Ovary (tissue), 3 donors: ENCODE measurements around the gene OLFML2A.

Source experiments
- CTCF ChIP-seq, 3 donors: fragments of 450-650 bp in 2 of 3; fragments of 200-600 bp in 1 of 3; IDR thresholded peaks; one replicate each; pipeline versions ENCODE4 v1.5.1 to v1.8.0; 2016 to 2022; ENCODE audit warnings: antibody characterized with exemption in 3 of 3, mild to moderate bottlenecking in 1 of 3
- POLR2A ChIP-seq: fragments of 450-650 bp; IDR thresholded peaks from one replicate; pipeline ENCODE4 v1.6.1; 2017; ENCODE audit warnings: antibody characterized with exemption, mild to moderate bottlenecking, moderate library complexity
- donor health status: DM: no; HTN: no; CAD: no.

DNA sequence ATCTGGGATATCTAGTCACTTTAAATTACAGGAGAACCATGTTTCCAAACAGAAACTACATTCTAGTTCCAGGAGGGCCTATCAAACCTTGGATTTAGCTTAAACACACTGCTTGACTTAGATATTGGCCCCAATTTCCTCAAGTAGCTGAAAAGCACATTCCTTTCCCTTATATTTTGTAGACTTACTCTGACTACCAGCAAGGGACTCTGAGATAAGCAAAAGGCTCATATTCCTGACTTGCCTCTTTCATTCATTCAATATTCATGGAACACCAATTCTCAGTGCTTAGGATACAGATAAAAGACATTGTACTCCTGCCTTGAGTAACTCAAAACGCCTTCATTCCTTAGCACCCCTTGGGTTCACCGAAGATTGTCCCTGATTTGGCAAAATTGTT lies 17.6 kb upstream of the OLFML2A start:
- TF ChIP-seq CTCF (IDR thresholded peaks at IDR 0.05) (no peak), POLR2A (no peak)
